ENCODE data around the gene CHRNA4.

The CHRNA4 gene

GRCh38 chr20:63360850-63361518 lies at the start of gene CHRNA4:
Gene CHRNA4, minus strand, starts transcription at chr20:63361349. Its CDS starts 184 bp downstream, at chr20:63361165.
- DNase-seq: no peak

DNA sequence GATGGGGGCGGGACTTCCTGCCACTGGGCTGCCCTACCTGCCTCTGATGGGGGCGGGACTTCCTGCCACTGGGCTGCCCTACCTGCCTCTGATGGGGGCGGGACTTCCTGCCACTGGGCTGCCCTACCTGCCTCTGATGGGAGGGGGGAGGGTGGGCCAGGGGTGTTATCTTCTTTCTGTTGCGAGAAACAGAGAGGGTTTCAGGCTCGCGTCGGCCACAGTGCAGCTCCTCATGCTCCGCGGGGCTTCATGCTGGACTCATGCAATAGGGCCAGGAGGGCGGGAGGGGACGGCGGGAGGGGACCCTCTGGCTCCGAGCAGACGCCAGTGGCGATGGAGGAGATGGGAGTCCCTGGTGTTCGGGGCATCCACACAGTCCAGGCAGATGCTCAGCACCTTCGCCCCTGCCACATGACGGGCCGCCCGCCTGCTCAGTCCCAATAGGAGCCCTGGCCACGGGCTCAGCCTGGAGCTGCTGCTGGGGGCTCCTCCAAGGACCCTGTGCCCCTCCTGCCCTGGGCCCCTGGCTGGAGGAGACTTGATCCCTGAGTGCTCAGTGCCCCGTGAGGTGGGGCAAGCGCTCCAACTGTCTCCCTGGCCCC lies 48.8 kb upstream of the CHRNA4 start:
- no peak for DNase-seq

DNA sequence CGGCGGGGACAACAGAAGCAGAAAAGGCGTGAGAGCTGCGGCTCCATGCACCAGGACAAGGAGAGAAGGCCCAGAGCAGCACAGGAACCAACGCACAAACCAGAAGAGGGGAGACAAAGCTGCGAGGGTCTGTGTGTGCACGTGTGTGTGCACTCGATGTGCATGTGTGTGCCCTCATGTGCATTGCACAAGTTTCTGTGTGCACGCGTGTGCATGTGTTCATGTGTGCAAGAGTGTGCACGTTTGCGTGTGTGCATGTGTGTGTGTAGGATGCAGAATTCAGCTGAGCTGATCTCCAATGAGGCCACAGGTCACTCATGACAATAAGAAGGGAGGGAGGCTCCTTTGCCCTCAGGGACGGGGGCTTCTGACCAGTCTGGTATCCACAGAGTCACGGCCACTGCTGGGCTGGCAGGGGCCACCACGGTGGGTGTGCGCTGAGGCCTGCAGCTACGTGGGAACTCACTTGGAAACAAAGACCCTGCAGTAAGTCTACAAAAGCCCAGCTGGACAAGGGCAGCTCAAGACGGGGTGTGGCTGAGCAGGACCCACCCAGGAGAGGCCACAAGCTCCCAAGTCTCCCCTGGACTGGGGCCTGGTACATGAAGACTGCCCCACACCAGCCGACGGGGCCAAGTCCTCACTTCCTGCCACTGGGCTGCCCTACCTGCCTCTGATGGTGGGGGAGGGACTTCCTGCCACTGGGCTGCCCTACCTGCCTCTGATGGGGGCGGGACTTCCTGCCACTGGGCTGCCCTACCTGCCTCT lies 48.1 kb upstream of the CHRNA4 start:
- DNase-seq: no peak

- no peak for DNase-seq
Measured at GRCh38 chr20:63408684-63409046, 47.5 kb upstream of the CHRNA4 start.

DNA sequence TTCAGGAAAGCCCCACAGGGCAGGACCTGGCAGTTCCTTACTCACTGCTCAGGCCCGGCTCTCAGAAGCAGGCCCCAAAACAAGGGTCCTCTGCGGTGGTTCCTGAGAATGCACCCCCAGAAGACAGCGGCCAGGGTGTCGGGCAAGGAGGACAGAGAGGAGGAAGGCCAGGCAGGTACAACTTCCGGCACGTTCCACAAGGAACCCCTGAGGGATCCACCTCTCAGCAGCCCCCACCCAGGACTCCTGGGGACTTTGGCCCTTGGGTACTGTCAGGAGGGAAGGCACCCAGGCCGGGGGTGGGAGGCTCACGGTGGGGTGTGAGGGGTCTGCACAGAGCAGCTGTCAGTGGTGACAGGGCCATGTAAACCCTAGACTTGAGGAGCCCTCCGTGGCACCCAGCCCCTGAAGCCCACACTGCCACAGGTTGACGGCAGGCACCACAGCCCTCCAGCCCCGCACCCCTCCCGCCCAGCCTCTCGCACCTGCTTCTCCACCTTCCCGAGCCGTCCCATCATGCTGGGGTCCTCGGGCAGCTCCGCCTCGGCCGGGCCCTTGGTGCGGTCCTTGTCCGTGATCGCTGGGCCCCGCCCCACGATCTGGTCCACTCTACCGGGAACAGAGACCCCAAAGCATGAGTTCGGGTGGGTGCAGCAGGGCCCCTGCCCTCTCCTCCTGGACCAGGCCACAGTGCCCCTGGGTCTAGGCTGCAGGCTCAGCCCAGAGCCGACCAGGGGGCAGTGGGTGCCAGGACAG lies 47.0 kb upstream of the CHRNA4 start:
- DNase-seq: no peak

- DNase-seq: no peak
Measured at GRCh38 chr20:63406617-63407245, 45.6 kb upstream of the CHRNA4 start.

GRCh38 chr20:63406011-63406410 lies 44.9 kb upstream of the CHRNA4 start:
- no peak for DNase-seq

GRCh38 chr20:63405102-63405730 lies 44.1 kb upstream of the CHRNA4 start:
- DNase-seq: no peak

DNA sequence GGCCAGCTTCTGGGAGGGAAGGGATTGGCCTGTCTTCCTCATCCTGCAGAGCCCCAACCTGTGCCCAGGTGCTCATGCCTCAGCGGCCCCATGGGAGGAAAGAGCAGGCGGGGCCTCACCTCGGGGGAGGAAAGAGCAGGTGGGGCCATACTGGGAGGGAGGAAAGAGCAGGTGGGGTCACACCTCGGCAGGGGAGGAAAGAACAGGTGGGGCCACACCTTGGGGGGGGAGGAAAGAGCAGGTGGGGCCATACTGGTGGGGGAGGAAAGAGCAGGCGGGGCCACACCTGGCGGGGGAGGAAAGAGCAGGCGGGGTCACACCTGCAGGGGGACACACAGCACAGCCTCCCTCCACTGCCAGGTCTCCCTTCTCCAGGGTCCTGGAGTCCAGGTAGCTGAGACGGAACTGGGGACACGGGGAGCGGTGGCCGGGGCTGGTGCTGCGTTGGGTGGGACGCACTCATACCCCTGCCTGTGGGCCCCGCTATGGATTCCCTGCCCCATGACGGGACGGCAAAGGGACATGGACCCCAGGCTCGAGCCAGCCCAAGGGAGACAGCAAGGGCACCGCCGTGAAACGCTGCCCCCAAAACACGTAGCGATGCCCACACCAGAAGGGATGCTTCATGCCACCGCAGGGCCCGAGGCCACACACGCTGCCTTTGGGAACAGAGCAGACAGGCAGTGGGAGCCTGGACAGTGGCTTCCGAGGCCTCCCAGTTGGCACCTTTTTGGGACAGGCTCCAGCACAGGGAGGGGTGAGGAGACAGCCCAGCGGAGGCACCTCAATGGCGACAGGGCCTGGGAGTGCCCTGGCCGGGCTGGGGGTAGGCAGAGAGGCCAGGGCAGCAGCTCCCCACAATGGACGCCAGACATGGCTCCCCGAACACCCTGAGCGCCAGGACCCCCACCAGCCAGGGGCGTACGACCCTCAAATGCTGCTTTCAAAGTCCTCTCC lies 43.3 kb upstream of the CHRNA4 start:
- no peak for DNase-seq

DNA sequence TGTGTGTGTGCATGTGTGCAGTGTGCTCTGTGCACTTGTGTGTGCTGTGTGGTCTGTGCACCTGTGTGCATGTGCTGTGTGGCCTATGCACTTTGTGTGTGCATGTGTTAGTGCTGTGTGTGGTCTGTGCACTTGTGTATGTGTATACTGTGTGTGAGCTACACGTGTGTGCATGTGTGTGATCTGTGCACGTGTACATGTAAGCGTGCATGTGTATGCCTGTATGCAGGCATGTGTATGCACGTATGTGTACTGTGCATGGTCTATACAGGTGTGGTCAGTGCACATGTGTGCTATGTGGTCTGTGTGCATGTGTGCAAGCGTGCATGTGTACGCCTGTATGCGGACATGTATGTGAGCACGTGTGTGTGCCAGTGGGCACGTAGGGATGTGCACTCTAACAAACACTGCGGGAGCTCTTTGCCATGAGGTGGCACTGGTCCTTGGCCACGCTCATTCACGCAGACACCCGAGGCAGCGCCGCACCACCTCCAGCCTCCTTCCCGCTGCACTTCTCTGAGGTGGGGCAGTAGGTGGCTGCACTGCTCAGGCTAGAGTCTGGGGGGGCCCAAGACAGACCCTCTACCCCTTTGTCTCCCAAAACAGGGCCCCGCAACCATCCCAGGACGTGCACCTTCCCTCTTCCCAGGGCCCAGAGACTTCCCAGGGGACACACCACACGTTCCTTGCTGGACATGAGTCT lies 42.4 kb upstream of the CHRNA4 start:
- DNase-seq: no peak

GRCh38 chr20:63402860-63403220 lies 41.7 kb upstream of the CHRNA4 start:
- DNase-seq: no peak

- no peak for DNase-seq
Measured at GRCh38 chr20:63402181-63402859, 41.2 kb upstream of the CHRNA4 start.

GRCh38 chr20:63401384-63402110 lies 40.4 kb upstream of the CHRNA4 start:
- DNase-seq: no peak

GRCh38 chr20:63400486-63401210 lies 39.5 kb upstream of the CHRNA4 start:
- DNase-seq: no peak

GRCh38 chr20:63399596-63400375 lies 38.6 kb upstream of the CHRNA4 start:
- DNase-seq: no peak

- no peak for DNase-seq
Measured at GRCh38 chr20:63398744-63399514, 37.8 kb upstream of the CHRNA4 start.

- no peak for DNase-seq
Measured at GRCh38 chr20:63397946-63398450, 36.8 kb upstream of the CHRNA4 start.
